Activated CD4-positive, CD25-positive, alpha-beta regulatory T cell treated with anti-CD3 and anti-CD28 coated beads, Interleukin-2, amount 50 U/mL, for 24 hours (primary cell): ENCODE measurements around the gene CATSPERB.
"Not testable (repeated sequence)": the region's sequence is repeated elsewhere in the genome, so short reads cannot be mapped to it uniquely, and the experiment has no call there.

Experiments
- ATAC-seq, 2 donors: fragments of 150-1000 bp; cut with Tn5 transposase; one replicate each; pipeline ENCODE4 v1.10.0; 2021; ENCODE audit warnings: mild to moderate bottlenecking in 1 of 2, moderate library complexity in 1 of 2

The CATSPERB gene

GRCh38 chr14:91731018-91731417 lies 868 bp downstream of the CATSPERB start:
- no peak for ATAC-seq

GRCh38 chr14:91729756-91730155 lies 2.1 kb downstream of the CATSPERB start:
- no peak for ATAC-seq

GRCh38 chr14:91728616-91729183 lies 3.2 kb downstream of the CATSPERB start:
- no peak for ATAC-seq

GRCh38 chr14:91727121-91727520 lies 4.8 kb downstream of the CATSPERB start:
- ATAC-seq, result no peak

GRCh38 chr14:91723501-91723900 lies 8.4 kb downstream of the CATSPERB start:
- ATAC-seq, result no peak

GRCh38 chr14:91722386-91722785 lies 9.5 kb downstream of the CATSPERB start:
- no peak for ATAC-seq

- no peak for ATAC-seq
These were observed 12.0 kb downstream of the CATSPERB start for GRCh38 chr14:91719839-91720238.

GRCh38 chr14:91716999-91717398 lies 14.9 kb downstream of the CATSPERB start:
- no peak for ATAC-seq

- no peak for ATAC-seq
These were observed 17.1 kb downstream of the CATSPERB start for GRCh38 chr14:91714805-91715204.

- ATAC-seq, result no peak
These were observed 23.1 kb downstream of the CATSPERB start for GRCh38 chr14:91708795-91709194.

- no peak for ATAC-seq
These were observed 24.9 kb downstream of the CATSPERB start for GRCh38 chr14:91706996-91707395.

- ATAC-seq, result no peak
These were observed 37.2 kb downstream of the CATSPERB start for GRCh38 chr14:91694643-91695042.

GRCh38 chr14:91693346-91693745 lies 38.5 kb downstream of the CATSPERB start:
- no peak for ATAC-seq

GRCh38 chr14:91692075-91692474 lies 39.8 kb downstream of the CATSPERB start:
- no peak for ATAC-seq

GRCh38 chr14:91689608-91690007 lies 42.3 kb downstream of the CATSPERB start:
- no peak for ATAC-seq

- ATAC-seq, result not testable (repeated sequence)
These were observed 44.5 kb downstream of the CATSPERB start for GRCh38 chr14:91687436-91687835.

GRCh38 chr14:91685600-91685999 lies 46.3 kb downstream of the CATSPERB start:
- no peak for ATAC-seq

GRCh38 chr14:91681893-91682563 lies 49.9 kb downstream of the CATSPERB start:
- peak in 1 of 2 donors; percentile 24 for ATAC-seq

- ATAC-seq, result no peak
These were observed 50.8 kb downstream of the CATSPERB start for GRCh38 chr14:91681118-91681517.

GRCh38 chr14:91679273-91679672 lies 52.6 kb downstream of the CATSPERB start:
- no peak for ATAC-seq

- ATAC-seq, result not testable (repeated sequence)
These were observed 54.2 kb downstream of the CATSPERB start for GRCh38 chr14:91677687-91678086.

- ATAC-seq, result no peak
These were observed 57.0 kb downstream of the CATSPERB start for GRCh38 chr14:91674911-91675310.

- no peak for ATAC-seq
These were observed 62.0 kb downstream of the CATSPERB start for GRCh38 chr14:91669867-91670266.

- not testable (repeated sequence) for ATAC-seq
These were observed 64.8 kb downstream of the CATSPERB start for GRCh38 chr14:91667101-91667500.

GRCh38 chr14:91660790-91661189 lies 71.1 kb downstream of the CATSPERB start:
- no peak for ATAC-seq
